Esophagus (tissue), 2 donors: Measurements from ENCODE around the gene SFXN3. TPM values are rescaled to one million over a fixed set of nuclear protein-coding genes. Genes with fewer than 3 reads are reported as not detected.

Source experiments
- H3K27ac ChIP-seq, 2 donors: one replicate each; pipeline ENCODE4 v1.5.1; 2013; ENCODE audit warnings: low read depth in 2 of 2, mild to moderate bottlenecking in 2 of 2, inconsistent platforms in 1 of 2, low read length in 1 of 2, moderate library complexity in 1 of 2
- H3K27me3 ChIP-seq, 2 donors: one replicate each; pipeline ENCODE4 v1.6.1; 2013; ENCODE audit warnings: low read length in 2 of 2, control low read depth in 1 of 2, mild to moderate bottlenecking in 1 of 2; ENCODE audit not compliant: insufficient read depth in 2 of 2, control insufficient read depth in 1 of 2
- H3K36me3 ChIP-seq, 2 donors: one replicate each; pipeline ENCODE4 v1.6.1; 2013; ENCODE audit warnings: low read length in 1 of 2; ENCODE audit not compliant: control insufficient read depth in 2 of 2, insufficient read depth in 2 of 2
- H3K4me1 ChIP-seq, 2 donors: one replicate each; pipeline ENCODE4 v1.6.1; 2013; ENCODE audit warnings: low read length in 1 of 2; ENCODE audit not compliant: control insufficient read depth in 2 of 2, insufficient read depth in 2 of 2
- H3K4me3 ChIP-seq, 2 donors: one replicate each; pipeline ENCODE4 v1.5.1; 2013; ENCODE audit warnings: low read length in 2 of 2, mild to moderate bottlenecking in 2 of 2, low read depth in 1 of 2, moderate library complexity in 1 of 2
- H3K9me3 ChIP-seq, 2 donors: one replicate each; pipeline ENCODE4 v1.6.1; 2013; ENCODE audit warnings: mild to moderate bottlenecking in 2 of 2, low read depth in 1 of 2, low read length in 1 of 2, moderate library complexity in 1 of 2; ENCODE audit not compliant: control insufficient read depth in 2 of 2, insufficient read depth in 1 of 2
- WGBS, 2 donors: extraction: QIAGEN DNeasy Blood & Tissue Kit; methylation state at CpG; one replicate each; pipeline ENCODE4 v1.1.7; 2013; 5-methylcytosine and 5-hydroxymethylcytosine counted together
- polyA plus RNA-seq, 2 donors: library from polyadenylated mRNA; stranded (reverse); fragments of 200-250 nt; gene quantifications; one replicate each; pipeline ENCODE4 v1.2.3, GENCODE V29; 2013
- donor health status: healthy with polysubstance abuse.
- donor health status: Bipolar disorder and iron deficiency.

The SFXN3 gene
- polyA plus RNA-seq, 2 donors: 5.2 to 5.7 TPM

- H3K9me3 ChIP-seq: peaks cover 0 to 3% of the 10 kb centered on the region in 2 donors
- H3K27ac ChIP-seq: no peak overlapping the region
- H3K36me3 ChIP-seq: no peaks in the 10 kb centered on the region
- WGBS, 2 donors: 34 to 40% methylated on average over 5 of the region's 5 CpGs
- H3K4me1 ChIP-seq: no peaks in the 10 kb centered on the region
- no peak overlapping the region for H3K4me3 ChIP-seq
- no peaks in the 10 kb centered on the region for H3K27me3 ChIP-seq
Observed at GRCh38 chr10:101080933-101081931, 50.2 kb downstream of the SFXN3 start.

DNA sequence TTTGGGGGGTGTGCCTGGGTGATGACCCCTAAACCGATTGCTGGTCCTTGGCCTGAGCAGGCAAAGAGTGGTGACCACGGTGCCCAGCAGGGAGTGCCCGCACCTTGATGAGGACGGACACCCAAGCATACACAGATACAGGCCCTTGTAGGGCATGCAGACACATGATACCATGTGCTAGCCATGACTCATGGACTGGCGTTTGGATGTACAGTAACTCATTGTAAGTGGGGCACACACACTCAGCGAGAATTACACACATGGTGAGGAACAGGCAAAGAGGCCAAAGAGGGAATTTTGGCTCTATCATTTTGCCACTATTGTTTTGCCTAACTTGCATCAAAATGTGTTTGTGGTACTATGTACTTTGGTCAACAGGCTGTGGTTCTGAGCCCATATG, 54.8 kb downstream of the SFXN3 start:
- Histone ChIP-seq H3K4me1 (no peaks in the 10 kb centered on the region), H3K9me3 (no peaks in the 10 kb centered on the region), H3K36me3 (no peaks in the 10 kb centered on the region), H3K27me3 (no peaks in the 10 kb centered on the region), H3K27ac (no peak overlapping the region), H3K4me3 (no peak overlapping the region)
- WGBS, 2 donors: 52 to 53% methylated on average over 6 of the region's 6 CpGs

- Histone ChIP-seq H3K4me1 (peaks cover 0 to 5% of the 10 kb centered on the region in 2 donors), H3K4me3 (no peak overlapping the region), H3K9me3 (no peaks in the 10 kb centered on the region), H3K27me3 (no peaks in the 10 kb centered on the region), H3K36me3 (no peaks in the 10 kb centered on the region), H3K27ac (no peak overlapping the region)
- 57 to 62% methylated on average over 10 of the region's 10 CpGs for WGBS, 2 donors
Observed at GRCh38 chr10:101087376-101087775, 56.3 kb downstream of the SFXN3 start.

GRCh38 chr10:101087965-101088364, 56.9 kb downstream of the SFXN3 start:
- H3K27me3 ChIP-seq: no peaks in the 10 kb centered on the region

DNA sequence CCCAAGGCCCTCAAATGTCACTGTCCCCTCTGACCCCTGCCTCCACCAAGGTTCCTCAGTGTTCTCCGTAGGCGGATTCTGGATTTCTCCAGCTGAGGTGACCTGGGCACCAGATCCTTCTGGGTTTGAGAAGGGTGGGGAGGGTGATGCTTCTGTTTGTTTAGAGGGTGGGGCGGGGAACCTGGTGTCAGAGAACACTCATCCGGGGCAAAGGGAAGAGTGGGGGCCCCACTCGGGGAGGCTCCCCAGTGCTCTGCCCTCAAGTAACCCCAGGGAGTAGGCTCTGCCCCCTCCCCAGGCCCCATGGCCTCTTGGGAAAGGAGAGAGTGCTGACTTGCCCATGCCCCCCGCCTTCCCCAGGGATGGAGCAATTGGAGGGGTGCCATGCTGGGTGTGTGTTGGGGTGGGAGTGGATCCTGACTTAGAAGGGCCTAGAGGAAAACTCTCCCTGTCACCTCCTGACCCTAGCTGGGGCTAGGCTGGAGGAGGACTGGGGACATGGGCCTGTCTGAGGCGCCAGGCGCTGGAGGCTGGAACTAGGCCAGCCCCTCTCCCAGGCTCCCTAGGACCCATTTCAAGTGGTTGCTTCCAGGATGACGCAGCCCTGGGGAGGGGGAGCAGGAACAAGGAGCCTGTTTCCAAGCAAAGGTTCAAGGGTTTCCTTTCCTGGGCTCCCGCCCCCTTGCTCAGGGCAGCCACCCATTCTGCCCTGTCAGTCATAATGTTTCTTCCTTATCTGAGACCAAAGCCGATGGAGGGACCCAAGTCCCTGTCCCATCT, 58.7 kb downstream of the SFXN3 start:
- 61 to 72% methylated on average over 11 of the region's 11 CpGs for WGBS, 2 donors
- H3K4me1 ChIP-seq: peaks cover 0 to 5% of the 10 kb centered on the region in 2 donors
- H3K27ac ChIP-seq: no peak overlapping the region
- H3K36me3 ChIP-seq: no peaks in the 10 kb centered on the region
- no peak overlapping the region for H3K4me3 ChIP-seq
- no peaks in the 10 kb centered on the region for H3K9me3 ChIP-seq
- no peaks in the 10 kb centered on the region for H3K27me3 ChIP-seq

More at GRCh38 chr10:101087965-101088364, 56.9 kb downstream of the SFXN3 start:
- peaks cover 0 to 5% of the 10 kb centered on the region in 2 donors for H3K4me1 ChIP-seq
- H3K36me3 ChIP-seq: no peaks in the 10 kb centered on the region
- H3K27ac ChIP-seq: no peak overlapping the region
- H3K9me3 ChIP-seq: no peaks in the 10 kb centered on the region
- 20% methylated on average over 14 of the region's 14 CpGs for WGBS, 2 donors
- H3K4me3 ChIP-seq: no peak overlapping the region

- H3K9me3 ChIP-seq: no peaks in the 10 kb centered on the region
- WGBS, 2 donors: 87% methylated on average over 5 of the region's 5 CpGs
- H3K36me3 ChIP-seq: no peaks in the 10 kb centered on the region
- H3K4me1 ChIP-seq: peaks cover 0 to 5% of the 10 kb centered on the region in 2 donors
- no peak overlapping the region for H3K4me3 ChIP-seq
- H3K27me3 ChIP-seq: no peaks in the 10 kb centered on the region
- H3K27ac ChIP-seq: no peak overlapping the region
Observed at GRCh38 chr10:101090597-101090996, 59.6 kb downstream of the SFXN3 start.

Other genes with a start within 250 kb of the SFXN3 start
- 1 to 10 TPM; 5.1 to 9.4 TPM for gene SLF2, start 118.3 kb upstream of the SFXN3 start, polyA plus RNA-seq
- gene SEMA4G, start 61.7 kb upstream of the SFXN3 start, polyA plus RNA-seq: 1 to 10 TPM; 1.4 to 1.9 TPM
- 10 to 100 TPM; 60.6 to 89.1 TPM for gene MRPL43, start 43.7 kb upstream of the SFXN3 start, polyA plus RNA-seq
- 1 to 10 TPM; 3.6 to 7.1 TPM for gene TWNK, start 43.7 kb upstream of the SFXN3 start, polyA plus RNA-seq
- gene LZTS2, start 31.4 kb upstream of the SFXN3 start, polyA plus RNA-seq: 10 to 100 TPM; 31.8 to 34.9 TPM
- gene PDZD7, start 105 bp upstream of the SFXN3 start, polyA plus RNA-seq: under 1 TPM; 0.11 to 0.14 TPM
- gene KAZALD1, start 30.8 kb downstream of the SFXN3 start, polyA plus RNA-seq: 1 to 10 TPM in 1 of 2 donors, under 1 TPM in 1; 0.81 to 1.4 TPM
- gene TLX1, start 100.1 kb downstream of the SFXN3 start, polyA plus RNA-seq: not detected
- gene LBX1, start 198.2 kb downstream of the SFXN3 start, polyA plus RNA-seq: not detected